Measurements from ENCODE around the gene SHC4. TPM values are rescaled to one million over a fixed set of nuclear protein-coding genes. Genes with fewer than 3 reads are reported as not detected.

The SHC4 gene
- total RNA-seq, 6 donors from 2014 or later = under 0.01 to 0.59 (median 0.20) TPM; not detected in 2

GRCh38 chr15:48968066-48968465, 4.3 kb upstream of the SHC4 start:
- no peak for TF ChIP-seq EP300 (IDR thresholded peaks at IDR 0.05)
- no peak for TF ChIP-seq CTCF (IDR thresholded peaks at IDR 0.05)
- TF ChIP-seq POLR2A (IDR thresholded peaks at IDR 0.05) = no peak
- TF ChIP-seq POLR2AphosphoS5 (IDR thresholded peaks at IDR 0.05) = no peak
- DNase-seq = no peak
- H3K27me3 ChIP-seq = peaks cover 0 to 4% (median 0%) of the 10 kb centered on the region in 4 donors
- H3K9me3 ChIP-seq = no peaks in the 10 kb centered on the region
- no peak overlapping the region for H3K27ac ChIP-seq
- peaks cover 9 to 18% (median 16%) of the 10 kb centered on the region in 4 donors for H3K4me1 ChIP-seq
- ATAC-seq (ENCODE audit: low FRiP score in 2 of 2) = no peak
- no peak overlapping the region for H3K4me3 ChIP-seq
- WGBS, 2 donors = 93 to 95% methylated on average over 4 of the region's 4 CpGs
- H3K36me3 ChIP-seq = no peaks in the 10 kb centered on the region

GRCh38 chr15:48967336-48967735, 3.6 kb upstream of the SHC4 start:
- no peak overlapping the region for H3K4me3 ChIP-seq
- TF ChIP-seq EP300 (IDR thresholded peaks at IDR 0.05) (no peak), POLR2AphosphoS5 (IDR thresholded peaks at IDR 0.05) (no peak), CTCF (IDR thresholded peaks at IDR 0.05) (no peak), POLR2A (IDR thresholded peaks at IDR 0.05) (no peak)

GRCh38 chr15:48966595-48967301, 3.0 kb upstream of the SHC4 start:
- Histone ChIP-seq H3K27me3 (peaks cover 0 to 6% (median 0%) of the 10 kb centered on the region in 4 donors), H3K4me1 (peaks cover 9 to 23% (median 22%) of the 10 kb centered on the region in 4 donors), H3K9me3 (no peaks in the 10 kb centered on the region), H3K4me3 (no peak overlapping the region), H3K36me3 (no peaks in the 10 kb centered on the region), H3K27ac (no peak overlapping the region)
- no peak for ATAC-seq (ENCODE audit: low FRiP score in 2 of 2)
- 58 to 68% methylated on average over 2 of the region's 2 CpGs for WGBS, 2 donors
- TF ChIP-seq POLR2A (IDR thresholded peaks at IDR 0.05) = no peak
- no peak for TF ChIP-seq POLR2AphosphoS5 (IDR thresholded peaks at IDR 0.05)
- no peak for TF ChIP-seq EP300 (IDR thresholded peaks at IDR 0.05)
- no peak for TF ChIP-seq CTCF (IDR thresholded peaks at IDR 0.05)
- no peak for DNase-seq

More at GRCh38 chr15:48967336-48967735, 3.6 kb upstream of the SHC4 start:
- no peaks in the 10 kb centered on the region for H3K9me3 ChIP-seq
- peaks cover 0 to 6% (median 0%) of the 10 kb centered on the region in 4 donors for H3K27me3 ChIP-seq
- H3K36me3 ChIP-seq = no peaks in the 10 kb centered on the region
- DNase-seq (no peak), ATAC-seq (ENCODE audit: low FRiP score in 2 of 2) (no peak)
- H3K4me1 ChIP-seq = peaks cover 9 to 23% (median 22%) of the 10 kb centered on the region in 4 donors
- H3K27ac ChIP-seq = no peak overlapping the region

GRCh38 chr15:48965972-48966371, 2.3 kb upstream of the SHC4 start:
- Histone ChIP-seq H3K27me3 (peaks cover 0 to 6% (median 0%) of the 10 kb centered on the region in 4 donors), H3K36me3 (no peaks in the 10 kb centered on the region), H3K27ac (no peak overlapping the region), H3K4me3 (no peak overlapping the region), H3K9me3 (no peaks in the 10 kb centered on the region), H3K4me1 (peaks cover 9 to 23% (median 22%) of the 10 kb centered on the region in 4 donors)
- DNase-seq (no peak), ATAC-seq (ENCODE audit: low FRiP score in 2 of 2) (no peak)
- TF ChIP-seq POLR2AphosphoS5 (IDR thresholded peaks at IDR 0.05) = no peak
- no peak for TF ChIP-seq POLR2A (IDR thresholded peaks at IDR 0.05)
- no peak for TF ChIP-seq CTCF (IDR thresholded peaks at IDR 0.05)
- TF ChIP-seq EP300 (IDR thresholded peaks at IDR 0.05) = no peak

GRCh38 chr15:48964898-48965297, 1.2 kb upstream of the SHC4 start:
- DNase-seq (no peak), ATAC-seq (ENCODE audit: low FRiP score in 2 of 2) (no peak)
- H3K27me3 ChIP-seq = peaks cover 0 to 6% (median 0%) of the 10 kb centered on the region in 4 donors
- H3K4me3 ChIP-seq = no peak overlapping the region
- WGBS, 2 donors = 73 to 82% methylated on average over 2 of the region's 2 CpGs
- H3K4me1 ChIP-seq = peaks cover 9 to 23% (median 22%) of the 10 kb centered on the region in 4 donors
- TF ChIP-seq CTCF (IDR thresholded peaks at IDR 0.05) (no peak), EP300 (IDR thresholded peaks at IDR 0.05) (no peak), POLR2A (IDR thresholded peaks at IDR 0.05) (no peak), POLR2AphosphoS5 (IDR thresholded peaks at IDR 0.05) (no peak)
- no peaks in the 10 kb centered on the region for H3K36me3 ChIP-seq
- H3K9me3 ChIP-seq = no peaks in the 10 kb centered on the region
- H3K27ac ChIP-seq = no peak overlapping the region
